IMR-90 (cell line): Measurements from ENCODE around the gene PAPSS1. TPM values are rescaled to one million over a fixed set of nuclear protein-coding genes. Genes with fewer than 3 reads are reported as not detected.
A peak's percentile ranks its signal among the peaks of the same experiment; 100 is the strongest.

ENCODE experiments used
- ATAC-seq: fragments of 200-7000 bp; cut with Tn5 transposase; 2 replicates; pipeline ENCODE4 v1.9.1; 2020; ENCODE audit warnings: low read depth, mild to moderate bottlenecking, moderate library complexity
- BruUV-seq: library from RNA; stranded (reverse); fragments of 400-500 nt; replicated peaks from 2 replicates; lab custom pipeline; 2021; lab: Mats Ljungman, UMichigan
- CTCF ChIA-PET: fragments of 300-600 bp; formaldehyde crosslinking; extraction: SDS; loops from one replicate; lab custom pipeline; 2021; ENCODE audit warnings: antibody characterized with exemption; lab: Yijun Ruan, JAX
- POLR2A ChIA-PET: fragments of 300-600 bp; sonication (Branson Sonifier 250); formaldehyde crosslinking; loops from one replicate; lab custom pipeline; 2022; ENCODE audit warnings: antibody characterized with exemption; ENCODE audit not compliant: unreplicated experiment; lab: Charles Lee
- DNase-seq: peaks from one replicate; pipeline ENCODE4 v3.0.0; 2013
- H2AFZ ChIP-seq: replicated peaks from 2 replicates; pipeline ENCODE3; 2013; ENCODE audit warnings: low read length, mild to moderate bottlenecking; ENCODE audit not compliant: poor library complexity
- H2AK5ac ChIP-seq: 2 replicates; pipeline ENCODE4 v1.6.1; 2013; ENCODE audit warnings: low read depth, low read length, inconsistent platforms
- H2AK9ac ChIP-seq: replicated peaks from 2 replicates; pipeline ENCODE3; 2013; ENCODE audit warnings: mild to moderate bottlenecking, low read depth, low read length, moderate library complexity; ENCODE audit not compliant: poor library complexity
- H2BK120ac ChIP-seq: 2 replicates; pipeline ENCODE4 v1.6.1; 2013; ENCODE audit warnings: low read depth, low read length, inconsistent platforms
- H2BK15ac ChIP-seq: 3 replicates; pipeline ENCODE4 v1.6.1; 2013; ENCODE audit warnings: low read depth, low read length, inconsistent platforms
- H2BK20ac ChIP-seq: 2 replicates; pipeline ENCODE4 v1.6.1; 2013; ENCODE audit warnings: low read depth, mild to moderate bottlenecking, inconsistent platforms, low read length, moderate library complexity
- H2BK5ac ChIP-seq: 2 replicates; pipeline ENCODE4 v1.6.1; 2013; ENCODE audit warnings: mild to moderate bottlenecking, low read depth, low read length, inconsistent platforms; ENCODE audit not compliant: poor library complexity, severe bottlenecking
- H3K14ac ChIP-seq: replicated peaks from 2 replicates; pipeline ENCODE4 v1.6.1; 2013; ENCODE audit warnings: low read depth, low read length, inconsistent platforms
- H3K18ac ChIP-seq: 2 replicates; pipeline ENCODE4 v1.6.1; 2013; ENCODE audit warnings: low read depth, low read length, control low read depth
- H3K23ac ChIP-seq: 2 replicates; pipeline ENCODE4 v1.6.1; 2013; ENCODE audit warnings: low read depth, low read length, inconsistent platforms
- H3K27ac ChIP-seq: 2 replicates; pipeline ENCODE4 v1.5.1; 2013; ENCODE audit warnings: mild to moderate bottlenecking, control low read depth, low read length; ENCODE audit not compliant: insufficient read depth
- H3K27me3 ChIP-seq: 2 replicates; pipeline ENCODE4 v1.6.1; 2013; ENCODE audit warnings: low read length; ENCODE audit not compliant: control insufficient read depth, insufficient read depth
- H3K36me3 ChIP-seq: 2 replicates; pipeline ENCODE4 v1.6.1; 2013; ENCODE audit warnings: low read length, mixed read lengths; ENCODE audit not compliant: control insufficient read depth, insufficient read depth
- H3K4ac ChIP-seq: 2 replicates; pipeline ENCODE4 v1.6.1; 2013; ENCODE audit warnings: low read depth, low read length, inconsistent platforms
- H3K4me1 ChIP-seq: 2 replicates; pipeline ENCODE4 v1.6.1; 2013; ENCODE audit warnings: low read length, mixed read lengths; ENCODE audit not compliant: control insufficient read depth, insufficient read depth
- H3K4me2 ChIP-seq: 2 replicates; pipeline ENCODE4 v1.6.1; 2013; ENCODE audit warnings: low read depth, mild to moderate bottlenecking, control low read depth, low read length, moderate library complexity
- H3K4me3 ChIP-seq: 2 replicates; pipeline ENCODE4 v1.5.1; 2013; ENCODE audit warnings: low read depth, mild to moderate bottlenecking, control low read depth, low read length, moderate library complexity; ENCODE audit not compliant: insufficient read depth
- H3K56ac ChIP-seq: 2 replicates; pipeline ENCODE4 v1.6.1; 2013; ENCODE audit warnings: low read length, inconsistent platforms; ENCODE audit not compliant: insufficient read depth; ENCODE audit errors: extremely low read depth
- H3K79me1 ChIP-seq, 2 experiments: 2 replicates each; pipeline ENCODE4 v1.6.1; 2013; ENCODE audit warnings: low read length in 2 of 2, inconsistent platforms in 1 of 2, low read depth in 1 of 2
- H3K9ac ChIP-seq: 2 replicates; pipeline ENCODE4 v1.6.1; 2013; ENCODE audit warnings: low read depth, low read length, control low read depth
- H3K9me1 ChIP-seq: 2 replicates; pipeline ENCODE4 v1.6.1; 2013; ENCODE audit warnings: low read length, inconsistent platforms; ENCODE audit not compliant: insufficient read depth
- H3K9me3 ChIP-seq: 2 replicates; pipeline ENCODE4 v1.6.1; 2013; ENCODE audit warnings: low read length; ENCODE audit not compliant: control insufficient read depth, insufficient read depth
- H4K20me1 ChIP-seq: 2 replicates; pipeline ENCODE4 v1.6.1; 2013; ENCODE audit warnings: low read length, inconsistent platforms; ENCODE audit not compliant: insufficient read depth
- H4K5ac ChIP-seq: 2 replicates; pipeline ENCODE4 v1.6.1; 2013; ENCODE audit warnings: mild to moderate bottlenecking, low read depth, low read length, control low read depth
- H4K8ac ChIP-seq, 2 experiments: 2 replicates each; pipeline ENCODE4 v1.6.1; 2013; ENCODE audit warnings: low read depth in 2 of 2, low read length in 2 of 2, control low read depth in 1 of 2, inconsistent platforms in 1 of 2
- H4K91ac ChIP-seq: 2 replicates; pipeline ENCODE4 v1.6.1; 2013; ENCODE audit warnings: low read depth, low read length, inconsistent platforms; ENCODE audit not compliant: insufficient read depth
- BHLHE40 ChIP-seq: fragments of 150-350 bp; IDR thresholded peaks from 2 replicates; pipeline ENCODE4 v1.6.1; 2016; ENCODE audit warnings: mild to moderate bottlenecking, low read depth, low read length
- FOS ChIP-seq: fragments of 150-350 bp; IDR thresholded peaks from 2 replicates; pipeline ENCODE4 v1.6.1; 2016; ENCODE audit warnings: low read depth, low read length
- NFE2L2 ChIP-seq: fragments of 150-350 bp; IDR thresholded peaks from 2 replicates; pipeline ENCODE4 v1.6.1; 2016; ENCODE audit warnings: low read depth, mild to moderate bottlenecking, low read length
- RFX5 ChIP-seq: IDR thresholded peaks from 2 replicates; pipeline ENCODE4 v1.8.0; 2012; ENCODE audit warnings: low read depth, mild to moderate bottlenecking, low read length, moderate library complexity
- WGBS, 2 experiments: methylation state at CpG; one replicate each; pipeline versions ENCODE4 v1.1.5 to v1.1.7; 2013; ENCODE audit warnings: missing lambda C conversion rate in 2 of 2; ENCODE audit not compliant: insufficient read length in 1 of 2; ENCODE audit errors: extremely low coverage in 2 of 2; 5-methylcytosine and 5-hydroxymethylcytosine counted together
- dilution Hi-C: fragments of 300-500 bp; cut with HindIII; formaldehyde crosslinking; loops from one replicate; pipeline ENCODE4 v1.14.3; 2018; ENCODE audit warnings: low sequenced_read_pairs; ENCODE audit not compliant: unreplicated experiment
- in situ Hi-C: fragments of 300-500 bp; cut with MboI; formaldehyde crosslinking; loops from 3 replicates; pipeline ENCODE4 v1.14.3; 2019; ENCODE audit warnings: low sequenced_read_pairs, inconsistent platforms, mixed read lengths
- intact Hi-C: fragments of 100-400 bp; cut with micrococcal nuclease; formaldehyde crosslinking; loops from 2 replicates; pipeline ENCODE4 v1.10.0; 2022
- polyA plus RNA-seq, 3 experiments: library from polyadenylated mRNA; depleted of rRNA; stranded (reverse); fragments of >200 nt; gene quantifications; 2 replicates each; pipeline ENCODE4 v1.2.3, GENCODE V29; 2012; ENCODE audit warnings: low replicate concordance in 1 of 3
- total RNA-seq: library from RNA; depleted of rRNA; stranded (reverse); fragments of >200 nt; gene quantifications from 2 replicates; pipeline ENCODE4 v1.2.3, GENCODE V29; 2012

Gene PAPSS1
- total and polyA plus RNA-seq, 2 of the 4 experiments (the other 2 are of a cell fraction), result 71.8 to 82.8 TPM

- H2BK15ac ChIP-seq, result no peak overlapping the region
- TF ChIP-seq NFE2L2 (no peak), BHLHE40 (no peak), RFX5 (no peak), FOS (no peak)
- no peak overlapping the region for H2AK9ac ChIP-seq
- no peak overlapping the region for H3K4me2 ChIP-seq
- peaks cover 13% of the 10 kb centered on the region for H3K27me3 ChIP-seq
- no peak overlapping the region for H3K23ac ChIP-seq
- dilution Hi-C loops (no loop called here), in situ Hi-C loops (loop anchor here (5.0 kb wide), 1 partner anchor 156 kb away; no protein-coding TSS in a partner anchor), intact Hi-C loops (loop anchor here (10.0 kb wide), 1 partner anchor 239 kb away; no protein-coding TSS in a partner anchor)
- no peak overlapping the region for H2AK5ac ChIP-seq
- H3K4ac ChIP-seq, result no peak overlapping the region
- H2AFZ ChIP-seq, result no peak overlapping the region
- CTCF ChIA-PET, result no interaction called here
- no peaks in the 10 kb centered on the region for H4K20me1 ChIP-seq
- no TSS peak for BruUV-seq
- DNase-seq (peak; percentile 10), ATAC-seq (no peak)
- no peak overlapping the region for H2BK120ac ChIP-seq
- no peak overlapping the region for H4K5ac ChIP-seq
- 0% methylated on average over 1 of the region's 4 CpGs; no CpG with 5 or more reads in 1 of the 2 experiments for WGBS, 2 experiments
- H3K4me3 ChIP-seq, result no peak overlapping the region
- H3K9me1 ChIP-seq, result no peaks in the 10 kb centered on the region
- POLR2A ChIA-PET, result no interaction called here
- H3K36me3 ChIP-seq, result no peaks in the 10 kb centered on the region
- no peak overlapping the region for H3K18ac ChIP-seq
- no peak overlapping the region for H3K56ac ChIP-seq
- no peak overlapping the region for H3K14ac ChIP-seq
- H2BK5ac ChIP-seq, result no peak overlapping the region
- no peak overlapping the region for H3K27ac ChIP-seq
- no peak overlapping the region for H4K8ac ChIP-seq
- H4K91ac ChIP-seq, result no peak overlapping the region
- H3K4me1 ChIP-seq, result peaks cover 3% of the 10 kb centered on the region; the same call in 1 of the 2 replicates
- H3K9ac ChIP-seq, result no peak overlapping the region
- no peaks in the 10 kb centered on the region for H3K9me3 ChIP-seq
- H2BK20ac ChIP-seq, result no peak overlapping the region
- no peaks in the 10 kb centered on the region for H3K79me1 ChIP-seq
Observed at GRCh38 chr4:107755841-107756356, 35.9 kb upstream of the PAPSS1 start.
